GM19438 (cell line): ENCODE results near the gene LYPD6B.

Source experiments
- ATAC-seq: cut with Tn5 transposase; IDR thresholded peaks from one replicate; pipeline ENCODE4 v1.9.1; 2021; ENCODE audit warnings: low read depth; ENCODE audit not compliant: unreplicated experiment

Gene LYPD6B

DNA sequence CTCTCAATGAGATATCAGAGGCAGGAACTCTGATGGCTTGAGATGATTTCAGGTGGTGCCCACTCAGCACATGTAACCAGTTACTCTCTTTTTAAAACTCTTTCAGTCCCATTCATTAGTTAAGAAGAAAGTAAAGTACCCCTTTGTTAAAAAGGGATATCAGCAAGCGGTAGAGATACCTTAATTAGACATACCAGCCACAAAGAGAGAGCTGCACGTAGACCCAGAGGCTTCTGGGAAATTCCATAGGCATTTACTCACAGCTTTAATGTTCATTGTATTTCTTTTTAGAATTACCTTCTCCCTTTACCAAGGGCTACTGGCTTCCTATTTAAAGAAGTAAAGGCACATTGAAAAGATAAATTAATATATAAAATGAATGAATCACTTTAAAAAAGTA, 63.3 kb downstream of the LYPD6B start:
- ATAC-seq: no peak

- no peak for ATAC-seq
Measured at GRCh38 chr2:149103081-149103620, 64.7 kb downstream of the LYPD6B start.

GRCh38 chr2:149104221-149104620, 65.7 kb downstream of the LYPD6B start:
- no peak for ATAC-seq

DNA sequence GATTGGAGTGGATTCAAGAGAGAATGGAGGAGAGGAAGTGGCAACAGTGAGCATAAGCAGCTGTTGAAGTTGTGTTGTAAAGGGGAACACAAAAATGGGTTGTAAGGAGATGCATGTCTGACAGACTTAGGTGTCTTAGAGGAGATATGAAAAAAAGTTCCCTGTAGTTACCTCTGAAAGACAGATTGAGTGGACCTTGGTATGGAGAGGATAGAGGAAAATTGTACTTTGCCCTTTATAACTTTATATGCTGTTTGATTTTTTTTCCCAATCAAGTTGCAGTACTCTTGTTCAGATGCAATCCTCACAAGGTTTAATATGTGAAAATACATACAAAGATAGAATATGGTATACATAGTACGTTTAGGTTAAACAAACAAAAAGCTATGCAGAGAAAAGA, 73.6 kb downstream of the LYPD6B start:
- ATAC-seq: no peak

- no peak for ATAC-seq
Measured at GRCh38 chr2:149112713-149113112, 74.2 kb downstream of the LYPD6B start.

- ATAC-seq: no peak
Measured at GRCh38 chr2:149115781-149116180, 77.3 kb downstream of the LYPD6B start.

DNA sequence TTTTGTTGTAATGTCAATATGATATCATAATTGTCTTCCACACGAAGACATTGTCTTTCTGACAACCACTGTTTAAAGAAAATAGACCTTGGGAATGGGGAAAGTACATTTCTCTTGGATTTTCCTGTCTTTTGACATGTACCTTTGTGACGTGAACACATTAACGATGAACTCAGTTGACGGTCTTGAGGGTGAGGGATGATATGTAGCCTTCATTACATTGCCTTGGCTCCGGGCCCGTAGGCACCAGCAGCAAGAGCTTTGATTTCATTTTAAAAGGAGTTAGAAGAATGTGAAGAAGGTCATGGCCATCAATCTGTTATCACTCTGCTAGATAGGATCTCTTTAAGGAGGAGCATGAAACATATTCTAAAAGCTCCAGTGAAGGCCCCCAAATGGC, 80.9 kb downstream of the LYPD6B start:
- no peak for ATAC-seq

- ATAC-seq: no peak
Measured at GRCh38 chr2:149122516-149122915, 84.0 kb downstream of the LYPD6B start.

DNA sequence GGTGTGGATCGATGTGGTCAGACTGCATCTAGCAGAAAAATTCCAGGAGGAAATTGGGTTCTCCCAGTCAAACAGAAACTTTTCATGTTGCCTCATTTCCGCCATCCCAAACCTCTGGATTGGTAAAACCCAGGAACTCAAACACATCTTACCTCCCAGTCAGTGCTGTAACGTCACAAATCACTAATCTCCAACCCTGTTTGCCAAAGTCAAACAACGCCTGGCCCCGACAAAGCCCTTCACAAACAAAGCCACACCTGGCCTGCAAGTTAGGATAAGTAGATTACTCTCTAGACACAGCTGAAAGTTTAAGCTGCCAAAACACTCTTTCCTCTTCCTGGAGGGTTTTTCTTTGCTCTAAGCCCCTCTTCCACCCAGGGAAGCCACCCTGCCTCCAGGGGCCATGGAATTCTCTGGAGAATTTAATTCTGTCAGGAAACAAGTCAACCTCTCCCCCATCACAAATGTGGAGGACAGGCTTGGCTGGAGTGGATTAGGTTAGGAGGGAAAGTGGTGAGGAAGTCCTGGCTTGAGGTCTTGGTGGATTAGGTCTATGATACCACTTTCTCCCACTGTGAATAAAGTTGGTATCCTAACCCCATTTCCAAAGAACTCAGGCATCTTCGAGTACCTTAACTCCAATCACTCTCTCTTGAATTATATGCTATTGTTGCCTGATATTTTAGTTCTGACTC, 86.7 kb downstream of the LYPD6B start:
- no peak for ATAC-seq

DNA sequence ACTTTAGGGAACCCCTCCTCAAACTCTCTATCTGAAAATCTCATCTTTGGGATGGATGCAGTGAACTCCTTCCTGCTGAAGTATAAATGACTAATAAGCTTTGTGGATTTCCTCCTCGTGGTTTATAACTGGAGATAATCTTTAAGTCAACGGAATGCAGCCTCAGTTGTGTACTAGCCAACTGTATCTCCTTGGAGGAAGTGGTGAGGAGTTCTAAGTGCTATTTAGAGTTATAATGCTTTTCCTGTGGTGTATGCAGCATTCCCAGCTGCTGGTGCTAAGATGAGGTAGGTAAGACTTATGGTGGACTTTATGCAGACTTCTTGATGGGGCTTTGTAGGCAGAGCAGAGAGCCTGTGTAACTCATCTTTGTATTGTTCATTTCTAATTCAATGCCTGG, 90.9 kb downstream of the LYPD6B start:
- ATAC-seq: no peak

- no peak for ATAC-seq
Measured at GRCh38 chr2:149132339-149132738, 93.8 kb downstream of the LYPD6B start.

DNA sequence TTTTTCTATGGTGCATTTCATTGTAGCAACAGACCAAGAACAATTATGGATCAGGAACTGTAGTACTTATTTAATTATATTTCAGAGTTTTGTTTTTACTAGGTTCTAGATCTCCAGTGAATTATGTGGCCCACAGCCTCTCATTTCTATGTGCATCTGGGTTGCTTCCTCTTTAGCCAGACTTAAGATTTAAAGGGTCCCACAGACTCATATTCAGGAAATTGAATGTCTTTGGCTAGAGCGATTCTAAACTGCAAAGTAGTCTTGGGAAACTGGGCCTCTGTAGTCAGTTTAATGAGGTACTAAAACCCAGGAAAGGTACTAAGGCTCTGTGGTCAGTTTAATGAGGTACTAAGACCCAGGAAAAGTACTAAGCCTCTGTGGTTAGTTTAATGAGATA, 94.4 kb downstream of the LYPD6B start:
- no peak for ATAC-seq

GRCh38 chr2:149134335-149134923, 95.9 kb downstream of the LYPD6B start:
- ATAC-seq: no peak

DNA sequence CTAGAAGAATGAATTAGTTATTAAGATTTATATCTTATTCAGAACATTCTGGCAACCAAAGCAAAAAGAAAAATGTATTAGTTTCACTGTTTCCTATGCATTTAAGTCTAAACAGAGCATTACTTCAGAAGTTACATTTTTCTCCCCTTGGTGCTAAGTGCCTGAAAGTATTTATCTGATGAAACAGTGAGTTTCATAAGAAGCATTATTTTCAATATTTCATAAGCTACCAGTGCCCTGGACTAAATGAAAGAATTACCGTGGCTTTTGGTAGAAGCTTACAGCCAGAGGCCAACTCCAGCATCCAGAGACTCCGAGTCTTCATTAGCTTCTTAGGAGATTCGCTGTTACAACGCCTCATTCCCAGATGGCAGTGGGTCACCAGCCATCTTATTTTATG, 97.6 kb downstream of the LYPD6B start:
- no peak for ATAC-seq

GRCh38 chr2:149141046-149141445, 102.5 kb downstream of the LYPD6B start:
- ATAC-seq: no peak

- no peak for ATAC-seq
Measured at GRCh38 chr2:149143734-149144133, 105.2 kb downstream of the LYPD6B start.

DNA sequence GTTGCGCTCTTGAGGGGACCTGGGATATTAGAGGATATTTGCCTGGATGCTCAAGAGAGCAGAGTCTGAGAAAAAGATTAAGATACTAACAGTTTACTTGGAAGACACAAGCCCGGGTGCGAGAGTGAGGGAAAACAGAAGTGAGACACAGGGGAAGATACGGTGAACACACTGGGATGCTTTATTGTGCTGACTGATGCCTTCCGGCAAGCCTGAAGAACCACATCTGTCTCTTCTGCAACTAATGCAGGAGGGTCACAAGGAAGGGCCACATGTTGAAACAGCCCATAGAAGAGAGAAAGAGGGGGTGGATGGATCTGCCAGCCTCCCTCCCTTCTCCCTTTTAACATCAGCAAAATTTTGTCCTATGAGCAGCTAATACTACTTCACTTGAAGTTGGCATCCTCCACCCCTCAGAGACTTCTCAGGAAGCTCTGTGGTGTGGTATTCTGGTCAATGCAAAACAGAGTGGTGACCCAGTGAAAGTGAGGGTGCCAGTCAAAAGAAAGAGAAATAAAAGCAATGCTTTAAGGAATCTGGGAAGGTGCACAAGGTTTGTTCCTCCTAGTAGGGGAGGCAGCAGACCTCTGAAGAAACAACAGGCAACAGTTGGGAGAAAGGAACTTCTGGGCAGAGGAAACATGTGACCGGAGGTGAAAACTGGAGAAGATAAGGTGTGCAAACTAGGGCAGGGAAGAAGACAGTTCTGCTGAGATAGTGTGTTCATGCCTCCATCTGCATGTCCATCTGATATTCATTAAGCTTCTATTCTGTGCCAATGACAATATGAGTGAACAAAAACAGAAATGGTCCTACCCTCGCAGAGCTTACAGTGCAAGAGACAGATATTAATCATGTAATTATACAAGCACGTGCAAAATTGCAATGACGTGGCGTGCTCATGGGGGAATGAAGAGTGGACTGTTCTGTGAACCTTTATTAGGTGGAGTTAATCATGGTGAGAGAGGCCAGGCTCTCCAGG, 107.1 kb downstream of the LYPD6B start:
- no peak for ATAC-seq

DNA sequence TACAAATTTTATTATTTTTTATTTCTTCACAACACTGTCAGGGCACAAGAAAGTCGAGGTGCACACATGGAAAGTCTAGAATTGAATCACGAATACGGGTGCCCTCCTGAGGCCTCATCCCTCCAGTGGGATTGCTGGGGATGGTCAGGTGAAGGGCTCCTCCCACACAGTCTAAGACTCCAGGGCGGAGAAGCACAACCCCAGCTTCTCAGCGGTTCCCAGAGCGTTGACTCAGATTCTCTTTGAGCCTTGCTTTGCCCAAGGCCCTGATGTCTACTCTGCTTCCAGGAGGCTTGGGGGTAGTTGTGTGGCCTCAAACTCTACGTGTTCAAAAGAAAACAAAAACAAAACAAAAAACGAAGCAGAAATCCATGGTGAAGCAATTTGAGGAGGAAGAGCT, 108.4 kb downstream of the LYPD6B start:
- ATAC-seq: no peak

DNA sequence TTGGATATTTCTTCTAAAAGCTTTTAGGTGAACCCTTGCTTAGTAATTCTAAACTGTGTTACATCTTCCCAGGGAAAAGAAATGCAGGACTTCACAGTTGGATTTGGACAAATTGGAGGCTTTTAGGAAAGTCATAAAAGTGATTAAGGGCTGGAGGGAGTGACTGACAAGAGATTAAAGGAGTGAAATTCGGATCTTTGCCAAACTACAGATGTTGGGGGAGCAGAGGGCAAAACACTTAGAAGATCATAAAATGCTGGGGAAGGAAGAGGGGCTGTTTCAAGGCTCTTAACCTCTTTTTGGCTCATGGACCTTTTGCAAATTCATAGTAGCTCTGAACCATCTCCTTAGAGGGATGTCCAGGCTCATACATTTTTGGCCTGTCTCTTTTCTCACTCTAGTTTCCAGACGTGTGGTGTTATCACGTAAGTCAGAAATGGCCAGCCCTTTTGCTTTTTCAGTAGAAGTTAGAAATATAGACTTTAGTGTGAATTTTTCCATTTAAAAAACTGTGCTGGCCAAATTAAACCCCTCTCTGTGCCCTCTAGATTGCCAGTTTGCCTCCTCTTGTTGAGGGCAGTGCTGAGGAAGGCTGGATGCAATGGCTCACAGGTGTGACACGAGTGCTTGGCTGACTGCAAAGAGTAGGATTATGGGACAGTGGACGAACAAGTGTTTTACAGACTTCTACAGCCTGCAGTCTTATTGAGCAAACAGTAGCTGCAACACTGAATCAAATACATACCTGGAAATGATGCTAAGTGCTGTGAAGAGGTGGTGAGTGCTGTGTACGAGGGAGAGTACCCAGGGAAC, 109.9 kb downstream of the LYPD6B start:
- no peak for ATAC-seq

- ATAC-seq: no peak
Measured at GRCh38 chr2:149149007-149149297, 110.5 kb downstream of the LYPD6B start.
